Fibroblast of pulmonary artery (primary cell): Measurements from ENCODE around the gene PPP1CB.
A peak's percentile ranks its signal among the peaks of the same experiment; 100 is the strongest.

Experiments
- DNase-seq: peaks from one replicate; pipeline ENCODE4 v3.0.0-alpha.2; 2010; ENCODE audit warnings: low read depth
- H3K4me3 ChIP-seq: replicated peaks from 2 replicates; pipeline ENCODE4 v1.5.1; 2011; ENCODE audit warnings: low read depth, mild to moderate bottlenecking, control low read depth, low read length, moderate library complexity
- TF ChIP-seq, protein P1 (sequence below): IDR thresholded peaks from 2 replicates; pipeline ENCODE4 v1.5.1; 2011; ENCODE audit warnings: mild to moderate bottlenecking, control low read depth, low read length, inconsistent platforms; ENCODE audit errors: missing control alignments

The PPP1CB gene

DNA sequence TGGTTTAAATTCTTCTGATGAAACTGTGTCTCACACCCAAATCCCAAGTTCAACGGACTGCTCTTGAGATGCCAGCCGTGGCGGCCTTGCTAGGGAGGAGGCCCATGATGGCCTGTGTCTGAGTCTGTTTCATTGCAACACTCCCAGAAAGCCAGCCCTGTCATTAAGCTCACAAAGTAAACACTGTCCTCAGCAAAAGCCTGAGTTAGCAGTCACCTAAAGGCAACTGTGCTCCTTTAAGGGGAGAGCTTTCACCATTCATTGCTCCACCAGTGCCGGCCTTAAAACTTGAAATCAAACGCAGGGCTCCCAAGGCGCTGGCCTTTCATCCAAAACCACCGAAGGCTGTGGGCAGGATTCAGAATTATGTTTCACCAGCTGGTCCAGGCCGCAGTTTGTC is 42.5 kb upstream of the PPP1CB start:
- H3K4me3 ChIP-seq: no peak overlapping the region
- TF ChIP-seq, protein P1, sequence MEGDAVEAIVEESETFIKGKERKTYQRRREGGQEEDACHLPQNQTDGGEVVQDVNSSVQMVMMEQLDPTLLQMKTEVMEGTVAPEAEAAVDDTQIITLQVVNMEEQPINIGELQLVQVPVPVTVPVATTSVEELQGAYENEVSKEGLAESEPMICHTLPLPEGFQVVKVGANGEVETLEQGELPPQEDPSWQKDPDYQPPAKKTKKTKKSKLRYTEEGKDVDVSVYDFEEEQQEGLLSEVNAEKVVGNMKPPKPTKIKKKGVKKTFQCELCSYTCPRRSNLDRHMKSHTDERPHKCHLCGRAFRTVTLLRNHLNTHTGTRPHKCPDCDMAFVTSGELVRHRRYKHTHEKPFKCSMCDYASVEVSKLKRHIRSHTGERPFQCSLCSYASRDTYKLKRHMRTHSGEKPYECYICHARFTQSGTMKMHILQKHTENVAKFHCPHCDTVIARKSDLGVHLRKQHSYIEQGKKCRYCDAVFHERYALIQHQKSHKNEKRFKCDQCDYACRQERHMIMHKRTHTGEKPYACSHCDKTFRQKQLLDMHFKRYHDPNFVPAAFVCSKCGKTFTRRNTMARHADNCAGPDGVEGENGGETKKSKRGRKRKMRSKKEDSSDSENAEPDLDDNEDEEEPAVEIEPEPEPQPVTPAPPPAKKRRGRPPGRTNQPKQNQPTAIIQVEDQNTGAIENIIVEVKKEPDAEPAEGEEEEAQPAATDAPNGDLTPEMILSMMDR: no peak
- DNase-seq: no peak

DNA sequence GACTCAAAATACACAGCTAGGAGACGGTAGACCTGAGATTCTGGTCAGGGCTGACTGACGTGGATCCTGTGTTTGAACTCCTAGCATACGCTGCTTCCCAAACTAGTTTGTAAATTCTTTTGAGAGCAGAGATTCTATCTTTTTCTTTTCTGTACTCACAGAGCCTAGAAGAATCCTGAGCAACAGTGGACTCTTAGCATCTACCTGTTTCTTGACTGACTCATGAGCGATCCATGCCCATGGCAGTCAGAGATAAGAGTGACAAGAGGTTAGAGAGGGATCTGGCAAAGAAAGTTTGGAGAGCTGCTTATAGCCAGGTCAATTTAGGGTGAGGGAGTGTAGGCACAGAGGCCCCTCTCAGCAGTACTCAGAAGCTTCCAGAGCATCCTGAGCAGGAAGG is 41.1 kb upstream of the PPP1CB start:
- H3K4me3 ChIP-seq: no peak overlapping the region
- no peak for DNase-seq
- TF ChIP-seq, protein P1: no peak

DNA sequence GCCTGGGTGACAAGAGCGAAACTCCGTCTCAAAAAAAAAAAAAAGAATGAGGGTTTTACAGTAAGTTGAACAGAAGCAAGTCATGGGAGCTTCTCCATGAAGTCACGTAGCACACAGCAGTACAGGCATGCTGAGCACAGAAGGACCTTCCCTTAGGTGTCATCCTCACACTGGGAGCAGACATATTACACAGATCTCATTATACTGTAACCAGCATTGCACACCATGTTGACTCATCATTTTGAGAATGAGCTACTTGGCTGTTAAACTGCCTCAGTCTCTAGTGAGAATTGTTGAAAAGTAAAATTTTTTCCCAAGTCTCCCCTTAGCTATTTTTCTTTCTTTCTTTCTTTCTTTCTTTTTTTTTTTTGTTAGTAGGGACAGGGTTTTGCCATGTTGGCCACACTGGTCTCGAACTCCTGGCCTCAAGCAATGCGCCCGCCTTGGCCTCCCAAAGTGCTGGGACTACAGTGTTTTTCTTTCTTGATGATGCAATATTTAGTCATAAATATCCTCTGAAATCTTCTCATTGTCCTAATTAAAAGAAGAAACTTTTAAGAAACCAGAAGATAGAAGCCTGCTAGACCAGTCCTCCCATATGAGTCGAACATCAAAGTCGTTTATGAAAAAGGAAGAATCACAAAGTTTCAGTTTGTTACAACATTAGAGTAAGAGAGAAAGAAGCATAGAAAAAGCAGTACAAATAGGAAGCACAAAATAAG is 37.9 kb upstream of the PPP1CB start:
- TF ChIP-seq, protein P1: no peak

DNA sequence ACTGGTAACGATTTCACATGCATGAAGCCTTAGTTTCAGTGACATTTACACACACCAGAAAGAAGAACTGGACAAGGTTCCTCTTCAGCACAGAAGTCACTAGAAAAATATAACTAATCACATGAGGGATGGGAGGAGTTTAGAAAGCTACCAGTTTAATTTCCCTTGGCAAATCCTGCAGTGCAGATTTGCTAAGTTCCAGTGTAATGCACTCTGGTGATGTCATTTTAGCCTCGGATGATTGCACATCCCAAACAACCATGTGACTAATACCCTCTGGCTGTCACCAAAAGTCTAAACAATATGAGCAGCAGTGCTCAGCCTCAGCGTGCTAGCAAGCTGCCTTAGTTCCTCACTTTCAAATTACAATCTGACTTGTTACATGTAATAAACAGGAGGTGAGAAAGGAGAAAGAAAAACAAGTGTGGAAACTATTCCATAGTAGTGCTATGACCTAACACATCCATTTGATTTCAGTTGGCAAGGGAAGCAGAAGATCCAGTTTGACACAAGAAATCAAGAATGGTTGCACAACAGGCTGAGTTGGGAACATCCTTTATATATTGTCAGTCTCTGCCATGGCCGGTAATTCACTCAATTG is 35.3 kb upstream of the PPP1CB start:
- TF ChIP-seq, protein P1: no peak
- peak; percentile 96 for DNase-seq
- H3K4me3 ChIP-seq: no peak overlapping the region

More for the DNA sequence above, 37.9 kb upstream of the PPP1CB start:
- no peak overlapping the region for H3K4me3 ChIP-seq
- peak; percentile 39 for DNase-seq

DNA sequence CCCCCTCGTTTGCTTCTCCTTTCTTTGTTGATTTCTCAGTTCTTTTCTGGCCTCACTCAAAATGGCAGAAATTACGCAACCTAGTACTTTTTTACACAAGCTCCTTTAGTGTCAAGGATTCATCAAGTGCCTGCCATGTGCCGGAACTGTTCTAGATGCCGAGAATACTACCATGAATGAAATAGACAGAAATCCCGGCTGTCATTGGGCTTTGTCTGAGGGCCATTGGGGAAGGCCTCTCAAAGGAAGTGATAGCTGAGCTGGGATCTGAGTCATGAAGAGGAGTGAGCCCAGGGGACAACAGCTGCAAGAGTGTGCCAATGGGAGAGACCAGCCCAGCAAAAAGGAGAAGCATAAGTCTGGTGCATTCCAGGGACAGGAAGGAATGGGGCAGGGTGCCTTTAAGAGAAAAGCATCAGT is 34.3 kb upstream of the PPP1CB start:
- peak; percentile 97 for DNase-seq
- TF ChIP-seq, protein P1: no peak
- H3K4me3 ChIP-seq: no peak overlapping the region

DNA sequence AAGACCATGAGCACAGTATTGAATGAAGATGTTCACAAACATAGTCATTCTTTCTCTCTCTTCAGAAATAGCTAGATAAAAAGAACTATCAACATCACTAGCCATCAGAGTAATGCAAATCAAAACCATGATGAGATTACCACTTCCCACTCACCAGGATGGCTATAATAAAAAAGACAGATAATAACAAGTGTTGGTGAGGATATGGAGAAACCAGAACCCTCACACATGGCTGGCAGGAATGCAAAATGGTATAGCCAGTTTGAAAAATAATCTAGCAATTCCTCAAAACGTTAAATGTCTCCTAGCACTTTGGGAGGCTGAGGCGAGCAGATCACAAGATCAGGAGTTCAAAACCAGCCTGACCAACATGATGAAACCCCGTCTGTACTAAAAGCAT is 31.3 kb upstream of the PPP1CB start:
- no peak overlapping the region for H3K4me3 ChIP-seq
- TF ChIP-seq, protein P1: no peak
- no peak for DNase-seq
